AG04449 (cell line): ENCODE measurements around the gene IGSF21.

Experiments
- CTCF ChIA-PET: fragments of 350-600 bp; formaldehyde crosslinking; extraction: SDS; loops from one replicate; lab custom pipeline; 2021; ENCODE audit warnings: antibody characterized with exemption; lab: Yijun Ruan, JAX
- POLR2A ChIA-PET: fragments of 400-600, 350-600 bp; formaldehyde crosslinking; extraction: SDS; loops from one replicate; lab custom pipeline; 2020; ENCODE audit warnings: antibody characterized with exemption, inconsistent platforms; lab: Yijun Ruan, JAX
- DNase-seq: peaks from one replicate; pipeline ENCODE4 v3.0.0-alpha.2; 2010; ENCODE audit warnings: low read depth, low spot score
- H3K4me3 ChIP-seq: 2 replicates; pipeline ENCODE4 v1.5.1; 2011; ENCODE audit warnings: low read depth, mild to moderate bottlenecking, control low read depth, low read length
- TF ChIP-seq, protein P1 (sequence below): IDR thresholded peaks from one replicate; pipeline ENCODE4 v1.5.1; 2011; ENCODE audit warnings: mild to moderate bottlenecking, moderate library complexity, low read length, control low read depth, inconsistent platforms; ENCODE audit not compliant: insufficient read depth; ENCODE audit errors: missing control alignments

IGSF21 gene

DNA sequence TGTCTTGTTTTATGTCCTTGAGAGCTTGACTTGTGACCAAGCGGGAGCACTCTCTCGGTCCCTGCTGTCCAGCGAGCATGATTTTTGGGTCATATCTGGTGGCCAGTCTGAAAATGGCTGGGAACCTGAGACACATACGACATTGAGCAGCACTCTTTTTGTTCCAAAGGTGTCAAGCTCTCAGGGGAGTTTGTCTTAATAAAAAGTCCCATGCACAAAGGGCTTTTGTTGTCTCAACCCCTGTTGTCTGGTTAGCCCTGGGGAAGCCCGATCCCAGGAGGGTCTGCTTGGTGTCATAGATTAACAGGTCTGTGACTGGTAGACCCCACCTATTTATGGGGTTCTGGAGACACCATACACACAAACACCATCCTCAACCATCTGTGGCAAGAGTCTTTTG is 315.4 kb downstream of the IGSF21 start:
- TF ChIP-seq, protein P1, sequence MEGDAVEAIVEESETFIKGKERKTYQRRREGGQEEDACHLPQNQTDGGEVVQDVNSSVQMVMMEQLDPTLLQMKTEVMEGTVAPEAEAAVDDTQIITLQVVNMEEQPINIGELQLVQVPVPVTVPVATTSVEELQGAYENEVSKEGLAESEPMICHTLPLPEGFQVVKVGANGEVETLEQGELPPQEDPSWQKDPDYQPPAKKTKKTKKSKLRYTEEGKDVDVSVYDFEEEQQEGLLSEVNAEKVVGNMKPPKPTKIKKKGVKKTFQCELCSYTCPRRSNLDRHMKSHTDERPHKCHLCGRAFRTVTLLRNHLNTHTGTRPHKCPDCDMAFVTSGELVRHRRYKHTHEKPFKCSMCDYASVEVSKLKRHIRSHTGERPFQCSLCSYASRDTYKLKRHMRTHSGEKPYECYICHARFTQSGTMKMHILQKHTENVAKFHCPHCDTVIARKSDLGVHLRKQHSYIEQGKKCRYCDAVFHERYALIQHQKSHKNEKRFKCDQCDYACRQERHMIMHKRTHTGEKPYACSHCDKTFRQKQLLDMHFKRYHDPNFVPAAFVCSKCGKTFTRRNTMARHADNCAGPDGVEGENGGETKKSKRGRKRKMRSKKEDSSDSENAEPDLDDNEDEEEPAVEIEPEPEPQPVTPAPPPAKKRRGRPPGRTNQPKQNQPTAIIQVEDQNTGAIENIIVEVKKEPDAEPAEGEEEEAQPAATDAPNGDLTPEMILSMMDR: no peak
- ChIA-PET POLR2A (no interaction called here), CTCF (no interaction called here)
- no peak for DNase-seq
- H3K4me3 ChIP-seq: no peak overlapping the region

DNA sequence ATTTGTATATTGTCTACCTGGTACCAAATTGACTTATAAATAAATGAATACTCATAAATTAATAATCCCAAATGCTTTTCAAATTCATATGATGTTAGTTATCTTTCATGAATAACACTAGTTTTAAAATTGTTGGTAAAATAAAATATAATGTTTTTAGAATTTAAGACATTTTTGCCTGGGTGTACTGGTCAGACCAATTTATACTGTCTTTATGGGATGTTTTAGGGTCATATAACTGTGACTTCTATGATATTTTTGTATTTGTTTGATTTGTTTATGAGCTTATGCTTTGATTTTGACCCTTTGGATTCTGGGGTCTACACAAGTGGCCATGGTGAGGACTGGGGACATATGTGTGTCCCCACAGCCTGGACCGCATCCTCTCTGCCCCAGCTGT is 319.0 kb downstream of the IGSF21 start:
- DNase-seq: no peak
- POLR2A ChIA-PET: no interaction called here
- CTCF ChIA-PET: no interaction called here
- TF ChIP-seq, protein P1: no peak
- H3K4me3 ChIP-seq: no peak overlapping the region
